NCI-H82 treated with DMSO at 0.1 percent for 48 hours (cell line): ENCODE data around the gene ACTL10.
"Not testable (repeated sequence)": the region's sequence is repeated elsewhere in the genome, so short reads cannot be mapped to it uniquely, and the experiment has no call there.

Experiments used
- DNase-seq: peaks from one replicate; lab custom pipeline; 2025; ENCODE audit not compliant: unreplicated experiment; lab: John Stamatoyannopoulos, UW

ACTL10 gene

GRCh38 chr20:33693741-33694638 lies 27.2 kb downstream of the ACTL10 start:
- no peak for DNase-seq

- no peak for DNase-seq
These were observed 27.9 kb downstream of the ACTL10 start for GRCh38 chr20:33694639-33695012.

GRCh38 chr20:33696448-33696847 lies 29.7 kb downstream of the ACTL10 start:
- no peak for DNase-seq

- DNase-seq: no peak
These were observed 30.4 kb downstream of the ACTL10 start for GRCh38 chr20:33697129-33697528.

- not testable (repeated sequence) for DNase-seq
These were observed 32.2 kb downstream of the ACTL10 start for GRCh38 chr20:33698966-33699365.

GRCh38 chr20:33700696-33701441 lies 34.1 kb downstream of the ACTL10 start:
- not testable (repeated sequence) for DNase-seq

- DNase-seq: no peak
These were observed 35.1 kb downstream of the ACTL10 start for GRCh38 chr20:33701629-33702450.

- DNase-seq: peak; percentile 41
These were observed 36.1 kb downstream of the ACTL10 start for GRCh38 chr20:33702861-33703260.

GRCh38 chr20:33703498-33704137 lies 36.9 kb downstream of the ACTL10 start:
- no peak for DNase-seq

- no peak for DNase-seq
These were observed 37.6 kb downstream of the ACTL10 start for GRCh38 chr20:33704197-33704924.

GRCh38 chr20:33707668-33708067 lies 40.9 kb downstream of the ACTL10 start:
- no peak for DNase-seq

- no peak for DNase-seq
These were observed 42.7 kb downstream of the ACTL10 start for GRCh38 chr20:33709398-33709797.

GRCh38 chr20:33709905-33710541 lies 43.3 kb downstream of the ACTL10 start:
- no peak for DNase-seq

GRCh38 chr20:33710681-33711445 lies 44.1 kb downstream of the ACTL10 start:
- no peak for DNase-seq

- DNase-seq: no peak
These were observed 44.6 kb downstream of the ACTL10 start for GRCh38 chr20:33711446-33711738.

- no peak for DNase-seq
These were observed 47.2 kb downstream of the ACTL10 start for GRCh38 chr20:33713865-33714367.

- DNase-seq: no peak
These were observed 49.8 kb downstream of the ACTL10 start for GRCh38 chr20:33716498-33716897.
